A549 treated with AZD2906 at 1 μM for 4 hours (cell line): ENCODE data around the gene NDUFA7. TPM values are rescaled to one million over a fixed set of nuclear protein-coding genes. Genes with fewer than 3 reads are reported as not detected.

Experiments
- total RNA-seq: library from RNA; stranded (reverse); fragments of 200-300 nt; extraction: Qiagen RNA extraction; gene quantifications from 5 replicates; pipeline ENCODE4 v1.2.3, GENCODE V29; 2022

The NDUFA7 gene
- total RNA-seq = 77.5 to 97.5 TPM (median 95.6 TPM) in 5 replicates

DNA sequence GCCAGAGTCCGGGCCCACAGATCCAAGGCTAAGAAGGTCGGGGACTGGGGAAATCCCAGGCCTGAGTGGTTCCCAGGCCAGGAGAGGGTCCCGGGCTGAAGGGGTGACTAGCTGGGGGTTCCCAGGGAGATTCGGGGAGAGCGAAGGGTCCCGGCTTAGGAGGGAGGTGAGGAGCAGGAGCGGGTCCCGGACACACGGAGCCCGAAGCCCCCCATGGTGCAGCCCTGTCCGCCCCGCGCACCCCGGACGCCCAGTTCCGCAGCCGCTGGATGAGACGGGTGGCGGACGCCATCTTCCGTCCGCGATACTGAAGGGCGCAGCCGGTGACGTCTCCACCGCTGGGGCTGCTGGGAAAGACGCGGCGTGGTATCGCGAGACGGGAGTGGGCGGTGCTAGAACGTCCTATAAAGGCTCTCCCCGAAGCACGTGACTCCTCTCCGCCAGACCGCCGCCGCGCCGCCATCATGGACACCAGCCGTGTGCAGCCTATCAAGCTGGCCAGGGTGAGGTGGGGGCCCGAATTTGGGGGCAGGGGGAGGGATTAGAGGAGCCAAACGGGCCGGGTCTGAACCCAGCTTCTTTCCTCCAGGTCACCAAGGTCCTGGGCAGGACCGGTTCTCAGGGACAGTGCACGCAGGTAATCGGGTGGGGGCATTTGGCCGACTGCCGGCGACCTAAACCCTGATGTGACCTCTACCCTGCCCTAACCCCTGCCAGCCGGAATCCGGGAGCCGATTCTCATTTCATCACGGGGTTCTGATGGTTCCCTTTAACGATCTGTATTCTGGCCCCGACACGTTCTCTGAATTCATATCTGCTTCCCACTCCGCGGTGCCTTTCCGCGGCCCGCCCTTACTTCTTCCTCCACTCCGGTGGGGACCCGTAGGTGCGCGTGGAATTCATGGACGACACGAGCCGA, at the start of gene NDUFA7, which contains the start of gene RPS28:
NDUFA7 (minus strand) TSS at position 309 of the 919 bp plus-strand sequence; CDS start at position 292, 17 bp downstream.
RPS28 (plus strand) TSS at position 430 of the 919 bp plus-strand sequence; CDS start at position 465, 35 bp downstream.

GRCh38 chr19:8363803-8364771, 42.9 kb upstream of the NDUFA7 start, which contains the start of gene ANGPTL4:
TSS of gene ANGPTL4 (plus strand) at chr19:8364155. CDS start at chr19:8364322, 167 bp downstream.

GRCh38 chr19:8342684-8343482, 21.7 kb upstream of the NDUFA7 start, which contains the start of gene KANK3:
TSS of gene KANK3 (minus strand) at chr19:8343262. CDS start at chr19:8337828, 5,434 bp downstream.

DNA sequence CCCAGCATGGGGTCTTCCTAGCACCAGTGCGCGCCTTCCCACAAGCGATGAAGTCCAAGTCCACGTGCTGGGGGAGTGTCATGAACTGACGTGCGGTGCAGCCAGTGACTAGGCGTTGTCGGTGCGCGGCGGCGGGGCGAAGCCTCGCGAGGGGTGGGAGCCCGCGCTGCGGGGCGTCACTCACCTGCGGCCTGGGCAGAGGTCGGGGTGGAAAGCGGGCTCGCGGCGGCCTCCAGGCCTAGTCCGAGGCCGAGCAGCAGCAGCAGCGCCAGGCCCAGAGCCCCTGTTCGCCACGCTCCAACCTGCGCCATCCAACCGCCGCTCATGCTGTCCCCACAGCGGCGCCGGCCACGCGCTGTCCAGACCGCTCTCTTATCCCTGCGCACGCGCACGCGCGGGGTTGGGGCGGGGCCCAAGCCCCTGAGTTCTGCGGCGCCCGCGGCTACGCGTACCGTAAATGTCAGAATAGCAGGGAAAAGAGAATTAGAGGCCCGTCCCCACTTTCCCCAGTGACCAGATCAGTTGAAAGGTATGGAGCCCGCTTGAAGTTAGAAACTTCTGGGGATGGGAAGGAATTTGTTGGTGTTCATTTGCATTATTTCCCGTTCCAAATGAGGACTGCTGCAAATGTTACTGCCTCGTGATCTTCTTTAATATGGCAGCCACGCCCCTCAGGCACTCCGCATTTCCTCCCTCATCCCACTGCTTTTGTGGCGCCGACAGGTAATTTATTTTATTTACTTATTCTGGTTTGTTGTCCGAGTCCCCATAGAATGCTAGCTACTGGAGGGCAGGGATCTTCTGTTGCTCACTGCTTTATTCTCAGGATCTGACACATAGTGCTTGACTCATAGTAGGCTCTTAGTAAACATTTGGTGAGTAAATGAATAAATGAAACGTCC, 13.0 kb downstream of the NDUFA7 start, which contains the start of gene CD320:
CD320 (minus strand) TSS at position 394 of the 902 bp plus-strand sequence; CDS start at position 326, 68 bp downstream.

Other genes starting within 250 kb of the NDUFA7 start
- gene FBN3, start 171.8 kb downstream of the NDUFA7 start, total RNA-seq = not detected in 5 replicates
- gene CERS4, start 112.0 kb downstream of the NDUFA7 start, total RNA-seq = 1.8 to 3.8 TPM (median 3.3 TPM) in 5 replicates
- gene CD320, start 13.0 kb downstream of the NDUFA7 start, total RNA-seq = 62.3 to 104 TPM (median 94.9 TPM) in 5 replicates
- 383 to 995 TPM (median 918 TPM) in 5 replicates for gene RPS28, start 121 bp upstream of the NDUFA7 start, total RNA-seq
- gene KANK3, start 21.9 kb upstream of the NDUFA7 start, total RNA-seq = 5.6 to 7.6 TPM (median 7.1 TPM) in 5 replicates
- 550 to 726 TPM (median 658 TPM) in 5 replicates for gene ANGPTL4, start 42.8 kb upstream of the NDUFA7 start, total RNA-seq
- gene RAB11B, start 69.0 kb upstream of the NDUFA7 start, total RNA-seq = 100 to 115 TPM (median 101 TPM) in 5 replicates
- gene MARCHF2, start 91.9 kb upstream of the NDUFA7 start, total RNA-seq = 15.9 to 20.8 TPM (median 20.4 TPM) in 5 replicates
- 229 to 306 TPM (median 241 TPM) in 5 replicates for gene HNRNPM, start 123.6 kb upstream of the NDUFA7 start, total RNA-seq
- 0.08 to 0.25 TPM (median 0.14 TPM) in 5 replicates for gene PRAM1, start 181.3 kb upstream of the NDUFA7 start, total RNA-seq
- gene ZNF414, start 192.8 kb upstream of the NDUFA7 start, total RNA-seq = 18.1 to 19.9 TPM (median 19.3 TPM) in 5 replicates